T-helper 17 cell (primary cell): ENCODE data around the gene UVRAG. TPM values are rescaled to one million over a fixed set of nuclear protein-coding genes. Genes with fewer than 3 reads are reported as not detected.
"Not testable (repeated sequence)": the region's sequence is repeated elsewhere in the genome, so short reads cannot be mapped to it uniquely, and the experiment has no call there.

Source experiments
- ATAC-seq: fragments of 150-1000 bp; cut with Tn5 transposase; 2 replicates; pipeline ENCODE4 v1.10.0; 2021; ENCODE audit warnings: mild to moderate bottlenecking, moderate library complexity
- DNase-seq, 3 donors: peaks; one replicate each; pipeline versions ENCODE4 v3.0.0 to v3.0.0-alpha.2; 2020 to 2021
- H3K9me3 ChIP-seq: one replicate; pipeline ENCODE4 v1.7.0; 2013; ENCODE audit warnings: low read length, mild to moderate bottlenecking; ENCODE audit not compliant: control insufficient read depth, poor library complexity, severe bottlenecking
- H3K27ac Mint-ChIP-seq: one replicate; pipeline ENCODE4 v1.8.0; 2022; ENCODE audit warnings: mild to moderate bottlenecking, moderate library complexity, mixed read lengths
- H3K27me3 Mint-ChIP-seq: one replicate; pipeline ENCODE4 v1.8.0; 2022; ENCODE audit warnings: mixed read lengths
- H3K36me3 Mint-ChIP-seq: one replicate; pipeline ENCODE4 v1.8.0; 2022; ENCODE audit warnings: low read depth, mixed read lengths
- H3K4me1 Mint-ChIP-seq: one replicate; pipeline ENCODE4 v1.8.0; 2022; ENCODE audit warnings: mild to moderate bottlenecking, mixed read lengths
- H3K4me3 Mint-ChIP-seq: one replicate; pipeline ENCODE4 v1.8.0; 2022; ENCODE audit warnings: mild to moderate bottlenecking, moderate library complexity, mixed read lengths
- total RNA-seq, 4 donors: library from RNA in 2 of 4; stranded (reverse) in 2 of 4; gene quantifications; one replicate each; pipeline ENCODE4 v1.2.3 and lab custom pipeline; 2022 to 2026

The UVRAG gene
- total RNA-seq, 2 donors from 2014 or later = 25.2 to 29.8 TPM

- Mint-ChIP-seq H3K27me3 (no peaks in the 10 kb centered on the region), H3K27ac (no peak overlapping the region), H3K4me3 (no peak overlapping the region), H3K36me3 (no peaks in the 10 kb centered on the region), H3K4me1 (peaks cover 3% of the 10 kb centered on the region)
- H3K9me3 ChIP-seq = no peaks in the 10 kb centered on the region
- no peak for ATAC-seq
- no peak for DNase-seq
Measured at GRCh38 chr11:76038608-76039007, 223.6 kb downstream of the UVRAG start.

- ATAC-seq (no peak), DNase-seq (no peak)
- H3K9me3 ChIP-seq = no peaks in the 10 kb centered on the region
- no peak overlapping the region for H3K4me3 Mint-ChIP-seq
- peaks cover 3% of the 10 kb centered on the region for H3K4me1 Mint-ChIP-seq
- H3K36me3 Mint-ChIP-seq = peaks cover 4% of the 10 kb centered on the region
- H3K27ac Mint-ChIP-seq = no peak overlapping the region
- H3K27me3 Mint-ChIP-seq = no peaks in the 10 kb centered on the region
Measured at GRCh38 chr11:76041208-76041607, 226.2 kb downstream of the UVRAG start.

GRCh38 chr11:76044750-76045320 lies 229.8 kb downstream of the UVRAG start:
- H3K36me3 Mint-ChIP-seq = peaks cover 4% of the 10 kb centered on the region
- ATAC-seq = no peak

GRCh38 chr11:76047231-76047630 lies 232.2 kb downstream of the UVRAG start:
- Mint-ChIP-seq H3K27ac (no peak overlapping the region), H3K4me3 (no peak overlapping the region), H3K4me1 (no peaks in the 10 kb centered on the region), H3K27me3 (no peaks in the 10 kb centered on the region), H3K36me3 (peaks cover 8% of the 10 kb centered on the region)
- no peaks in the 10 kb centered on the region for H3K9me3 ChIP-seq
- ATAC-seq (no peak), DNase-seq (no peak)

More at GRCh38 chr11:76044750-76045320, 229.8 kb downstream of the UVRAG start:
- Mint-ChIP-seq H3K27me3 (no peaks in the 10 kb centered on the region), H3K4me1 (peaks cover 3% of the 10 kb centered on the region), H3K27ac (no peak overlapping the region), H3K4me3 (no peak overlapping the region)
- no peak for DNase-seq
- no peaks in the 10 kb centered on the region for H3K9me3 ChIP-seq

GRCh38 chr11:76047766-76048165 lies 232.8 kb downstream of the UVRAG start:
- H3K4me1 Mint-ChIP-seq = no peaks in the 10 kb centered on the region
- H3K4me3 Mint-ChIP-seq = no peak overlapping the region
- H3K27ac Mint-ChIP-seq = no peak overlapping the region
- no peak for ATAC-seq
- DNase-seq = no peak
- H3K36me3 Mint-ChIP-seq = peaks cover 9% of the 10 kb centered on the region
- H3K9me3 ChIP-seq = no peaks in the 10 kb centered on the region
- no peaks in the 10 kb centered on the region for H3K27me3 Mint-ChIP-seq

- DNase-seq = no peak
- Mint-ChIP-seq H3K27me3 (no peaks in the 10 kb centered on the region), H3K36me3 (peaks cover 12% of the 10 kb centered on the region), H3K4me3 (no peak overlapping the region), H3K4me1 (no peaks in the 10 kb centered on the region), H3K27ac (no peak overlapping the region)
- ATAC-seq = no peak
- no peaks in the 10 kb centered on the region for H3K9me3 ChIP-seq
Measured at GRCh38 chr11:76048763-76049162, 233.8 kb downstream of the UVRAG start.

- H3K4me1 Mint-ChIP-seq = no peaks in the 10 kb centered on the region
Measured at GRCh38 chr11:76049511-76049910, 234.5 kb downstream of the UVRAG start.

GRCh38 chr11:76051937-76052336 lies 236.9 kb downstream of the UVRAG start:
- no peak for DNase-seq
- Mint-ChIP-seq H3K27ac (no peak overlapping the region), H3K27me3 (no peaks in the 10 kb centered on the region), H3K36me3 (peaks cover 9% of the 10 kb centered on the region), H3K4me3 (no peak overlapping the region), H3K4me1 (peaks cover 4% of the 10 kb centered on the region)
- no peaks in the 10 kb centered on the region for H3K9me3 ChIP-seq
- ATAC-seq = no peak

More at GRCh38 chr11:76049511-76049910, 234.5 kb downstream of the UVRAG start:
- no peak for ATAC-seq
- no peaks in the 10 kb centered on the region for H3K27me3 Mint-ChIP-seq
- H3K4me3 Mint-ChIP-seq = no peak overlapping the region
- H3K9me3 ChIP-seq = no peaks in the 10 kb centered on the region
- DNase-seq = no peak
- peaks cover 12% of the 10 kb centered on the region for H3K36me3 Mint-ChIP-seq
- no peak overlapping the region for H3K27ac Mint-ChIP-seq

GRCh38 chr11:76054330-76054729 lies 239.3 kb downstream of the UVRAG start:
- ATAC-seq (no peak), DNase-seq (no peak)
- H3K27me3 Mint-ChIP-seq = no peaks in the 10 kb centered on the region
- peaks cover 13% of the 10 kb centered on the region for H3K36me3 Mint-ChIP-seq
- H3K4me1 Mint-ChIP-seq = peaks cover 8% of the 10 kb centered on the region
- no peaks in the 10 kb centered on the region for H3K9me3 ChIP-seq
- H3K4me3 Mint-ChIP-seq = no peak overlapping the region
- H3K27ac Mint-ChIP-seq = no peak overlapping the region

GRCh38 chr11:76056876-76057275 lies 241.9 kb downstream of the UVRAG start:
- H3K27me3 Mint-ChIP-seq = no peaks in the 10 kb centered on the region
- peaks cover 10% of the 10 kb centered on the region for H3K36me3 Mint-ChIP-seq
- no peak overlapping the region for H3K4me3 Mint-ChIP-seq
- H3K4me1 Mint-ChIP-seq = peaks cover 10% of the 10 kb centered on the region
- ATAC-seq (no peak), DNase-seq (no peak)
- no peak overlapping the region for H3K27ac Mint-ChIP-seq
- H3K9me3 ChIP-seq = no peaks in the 10 kb centered on the region

- ATAC-seq, H3K36me3 Mint-ChIP-seq, DNase-seq, H3K9me3 ChIP-seq, H3K4me3 Mint-ChIP-seq, H3K27me3 Mint-ChIP-seq, H3K27ac Mint-ChIP-seq: not testable (repeated sequence)
- peaks cover 13% of the 10 kb centered on the region for H3K4me1 Mint-ChIP-seq
Measured at GRCh38 chr11:76060475-76061036, 245.5 kb downstream of the UVRAG start.

- H3K9me3 ChIP-seq = no peaks in the 10 kb centered on the region
- H3K4me3 Mint-ChIP-seq = no peak overlapping the region
- peaks cover 6% of the 10 kb centered on the region for H3K4me1 Mint-ChIP-seq
- DNase-seq (no peak), ATAC-seq (no peak)
- H3K27me3 Mint-ChIP-seq = no peaks in the 10 kb centered on the region
- H3K36me3 Mint-ChIP-seq = peaks cover 9% of the 10 kb centered on the region
- H3K27ac Mint-ChIP-seq = no peak overlapping the region
Measured at GRCh38 chr11:76062733-76063132, 247.7 kb downstream of the UVRAG start.

GRCh38 chr11:76064192-76064591 lies 249.2 kb downstream of the UVRAG start:
- ATAC-seq (no peak), DNase-seq (no peak)
- no peak overlapping the region for H3K27ac Mint-ChIP-seq
- H3K4me1 Mint-ChIP-seq = peaks cover 6% of the 10 kb centered on the region
- H3K36me3 Mint-ChIP-seq = peaks cover 5% of the 10 kb centered on the region
- no peaks in the 10 kb centered on the region for H3K9me3 ChIP-seq
- no peaks in the 10 kb centered on the region for H3K27me3 Mint-ChIP-seq
- H3K4me3 Mint-ChIP-seq = no peak overlapping the region

GRCh38 chr11:76067099-76067498 lies 252.1 kb downstream of the UVRAG start:
- Mint-ChIP-seq H3K4me3 (no peak overlapping the region), H3K36me3 (peaks cover 8% of the 10 kb centered on the region), H3K27me3 (no peaks in the 10 kb centered on the region), H3K4me1 (peaks cover 5% of the 10 kb centered on the region), H3K27ac (peak overlapping the region; percentile 59)
- no peaks in the 10 kb centered on the region for H3K9me3 ChIP-seq
- DNase-seq = no peak
- ATAC-seq = no peak
